ENCODE data around the gene FAM53C.
"Not testable (repeated sequence)": the region's sequence is repeated elsewhere in the genome, so short reads cannot be mapped to it uniquely, and the experiment has no call there.

Gene FAM53C

DNA sequence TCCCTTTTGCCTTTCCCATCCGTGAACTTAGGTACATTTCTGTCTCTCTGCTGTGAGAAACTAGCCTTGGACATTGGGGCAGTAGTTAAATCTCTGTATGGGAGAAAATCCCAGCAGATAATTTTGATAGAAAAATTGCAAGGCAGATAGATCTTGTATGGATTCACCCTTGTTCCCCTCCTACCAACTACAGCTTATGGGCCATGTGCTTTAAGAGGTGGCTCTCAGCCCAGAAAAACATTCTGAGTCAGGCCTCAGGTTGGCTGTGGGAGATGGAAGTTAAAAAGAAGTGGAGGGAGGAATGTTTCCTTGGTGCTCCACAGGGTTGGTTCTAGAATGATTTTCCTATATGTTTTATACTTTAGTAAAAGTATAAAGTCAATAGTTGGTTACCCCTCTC is 13.0 kb downstream of the FAM53C start:
- DNase-seq, result no peak

DNA sequence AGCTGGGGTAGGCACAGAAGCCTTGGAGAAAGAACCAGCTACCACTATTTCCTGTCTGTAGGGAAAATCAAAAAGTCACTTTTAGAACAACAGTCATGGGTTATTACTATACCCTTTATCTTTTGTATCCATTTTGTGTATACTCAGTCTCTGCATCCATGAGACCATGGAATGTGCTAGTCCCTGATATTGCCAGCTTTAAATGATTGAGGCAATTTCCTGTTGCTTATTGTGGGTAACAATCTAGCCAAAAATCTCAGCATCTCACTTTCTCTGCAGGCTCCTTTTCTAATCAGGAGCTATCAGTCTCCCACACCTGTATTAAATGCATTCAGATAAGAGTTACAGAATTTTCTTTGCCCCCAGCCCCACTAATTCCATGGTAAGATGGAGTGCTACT is 13.5 kb downstream of the FAM53C start:
- DNase-seq, result no peak

DNA sequence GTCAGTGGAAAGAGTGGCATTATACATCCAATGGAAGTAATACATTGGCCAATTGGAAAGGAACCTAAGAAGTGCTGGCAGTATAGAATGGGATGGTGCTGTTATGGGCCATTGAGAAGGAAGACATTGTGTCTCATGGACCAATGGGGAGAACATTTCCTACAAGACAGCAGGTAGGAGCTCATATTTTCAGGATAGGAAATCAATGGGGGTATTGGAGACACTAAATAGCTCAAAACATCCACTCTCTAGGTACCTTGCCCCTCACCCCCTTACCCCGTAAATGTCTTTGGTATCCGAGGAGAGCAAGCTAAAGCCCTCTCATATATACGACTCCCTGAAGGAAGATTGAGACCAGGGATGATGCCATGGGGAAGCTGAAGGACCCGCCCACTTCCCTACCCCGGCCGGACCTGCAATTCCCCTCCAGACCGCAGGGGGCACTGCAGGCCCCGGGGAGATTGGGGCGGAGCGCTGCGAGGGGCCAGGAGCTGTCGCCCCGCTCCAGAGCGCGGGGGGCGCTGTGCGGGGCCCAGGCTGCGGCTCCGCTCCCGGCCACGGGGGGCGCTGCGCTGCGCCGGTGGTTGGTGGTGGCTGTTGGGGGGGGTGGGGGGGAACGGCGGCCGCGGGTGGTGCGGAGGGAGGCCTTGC is 14.1 kb downstream of the FAM53C start, which contains the start of gene KDM3B:
Gene KDM3B (plus strand): TSS at position 615 of the 651 bp plus-strand sequence. CDS start 111 bp downstream, outside the sequence.
- DNase-seq, result peak in 42 of 56 donors; percentile 25 to 88 (median 69)

DNA sequence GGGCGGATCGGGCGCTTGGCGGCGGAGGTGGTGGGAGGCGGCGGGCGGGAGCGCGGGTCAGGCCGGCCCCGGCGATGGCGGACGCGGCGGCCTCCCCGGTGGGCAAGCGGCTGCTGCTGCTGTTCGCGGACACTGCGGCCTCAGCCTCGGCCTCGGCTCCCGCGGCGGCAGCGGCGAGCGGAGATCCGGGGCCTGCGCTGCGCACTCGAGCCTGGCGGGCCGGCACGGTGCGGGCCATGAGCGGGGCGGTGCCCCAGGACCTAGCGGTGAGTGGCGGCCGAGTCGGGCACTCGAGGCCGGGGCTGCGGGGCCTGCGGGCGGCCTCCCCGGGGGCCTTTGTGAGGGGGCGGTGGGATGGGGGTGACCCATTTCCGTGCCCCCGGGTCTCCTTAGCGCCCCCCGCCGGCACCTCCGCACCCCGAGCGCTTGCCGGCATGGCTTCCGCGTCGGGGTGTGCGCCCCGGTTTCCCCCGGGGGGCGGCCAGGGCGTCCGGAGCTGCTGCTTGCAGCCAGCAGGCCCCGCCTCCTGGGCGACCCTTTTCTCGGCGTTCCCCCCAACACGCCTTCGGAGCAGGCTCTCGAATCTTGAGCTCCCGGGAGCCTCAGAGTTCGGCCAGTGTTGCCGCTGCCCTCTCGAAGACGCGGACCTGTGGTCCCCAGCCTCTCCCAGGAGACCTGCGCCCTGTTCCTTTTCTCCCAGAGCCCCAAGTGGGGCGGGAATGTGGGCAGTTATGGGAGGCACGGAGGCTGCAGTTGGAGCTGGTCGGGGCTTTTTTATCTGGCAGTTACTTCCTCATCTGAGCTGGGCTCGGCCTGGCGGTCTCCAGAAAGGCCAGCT is 14.9 kb downstream of the FAM53C start:
- peak in 46 of 56 donors; percentile 28 to 81 (median 68) for DNase-seq

DNA sequence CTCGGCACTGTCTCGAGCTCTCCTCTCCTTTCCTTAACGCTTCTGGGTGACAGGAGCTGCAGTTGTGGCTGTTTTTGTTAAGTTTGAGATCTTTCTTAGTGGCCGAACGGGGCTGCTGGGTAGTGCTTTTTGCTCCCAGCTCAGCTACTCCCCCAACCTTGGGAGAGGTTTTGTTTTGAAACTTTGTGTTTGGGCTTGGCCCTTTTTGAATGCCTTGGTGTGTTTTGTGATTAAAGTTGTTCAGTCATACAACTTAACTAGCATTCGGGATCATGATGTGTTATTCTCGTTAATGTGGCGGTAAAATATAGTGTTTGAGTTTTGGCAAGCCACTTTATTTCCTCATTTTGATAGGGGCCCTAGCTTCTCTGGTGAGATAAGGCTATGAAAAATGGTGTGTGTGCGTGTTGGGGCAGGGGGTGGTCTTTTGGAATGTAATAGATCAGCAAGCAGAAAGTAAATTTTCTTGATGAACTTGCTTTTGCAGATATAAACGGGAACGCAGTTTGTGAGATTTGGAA is 15.6 kb downstream of the FAM53C start:
- DNase-seq, result peak in 2 of 56 donors; percentile 48 to 49

DNA sequence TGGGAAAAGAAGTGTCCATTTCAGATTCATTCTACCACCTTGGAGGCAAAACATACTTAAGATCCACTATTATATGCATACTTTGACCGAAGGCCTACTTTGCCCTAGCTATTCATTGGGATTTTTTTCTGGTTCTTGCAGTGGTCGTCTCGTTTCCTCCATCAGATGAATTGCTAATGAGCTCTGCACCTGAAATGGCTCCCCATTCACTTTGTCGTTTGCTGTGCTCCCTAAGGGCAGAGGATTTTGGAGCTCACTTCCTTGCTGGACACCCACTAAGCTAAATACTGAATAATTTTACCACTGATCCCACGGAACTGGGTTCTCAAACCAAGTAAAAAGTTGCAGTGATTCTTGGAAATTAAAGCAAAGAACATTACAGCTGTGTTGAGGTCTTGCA is 16.3 kb downstream of the FAM53C start:
- peak in 1 of 56 donors; percentile 23 for DNase-seq

DNA sequence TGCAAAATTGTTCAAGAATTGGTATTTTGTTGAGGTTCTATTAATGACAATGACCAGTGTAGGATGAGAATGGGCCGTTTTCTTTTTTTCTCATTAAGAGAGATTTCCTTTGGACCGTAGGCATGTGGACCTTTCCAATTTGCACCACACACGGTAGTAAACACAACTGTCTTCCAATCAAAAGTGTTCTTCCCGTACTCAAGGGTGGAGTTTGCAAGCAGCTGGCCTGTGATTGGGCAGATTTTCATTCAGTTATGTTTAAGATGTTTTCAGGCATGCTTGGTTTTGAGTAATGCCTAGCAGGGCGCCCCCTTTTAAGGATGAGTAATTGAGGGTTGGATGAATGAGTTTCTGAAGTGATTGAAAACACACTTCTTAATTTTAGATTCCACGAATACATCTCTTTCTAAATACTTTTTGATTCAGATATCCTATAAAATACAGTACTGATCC is 16.9 kb downstream of the FAM53C start:
- peak in 23 of 56 donors; percentile 4 to 60 (median 19) for DNase-seq

DNA sequence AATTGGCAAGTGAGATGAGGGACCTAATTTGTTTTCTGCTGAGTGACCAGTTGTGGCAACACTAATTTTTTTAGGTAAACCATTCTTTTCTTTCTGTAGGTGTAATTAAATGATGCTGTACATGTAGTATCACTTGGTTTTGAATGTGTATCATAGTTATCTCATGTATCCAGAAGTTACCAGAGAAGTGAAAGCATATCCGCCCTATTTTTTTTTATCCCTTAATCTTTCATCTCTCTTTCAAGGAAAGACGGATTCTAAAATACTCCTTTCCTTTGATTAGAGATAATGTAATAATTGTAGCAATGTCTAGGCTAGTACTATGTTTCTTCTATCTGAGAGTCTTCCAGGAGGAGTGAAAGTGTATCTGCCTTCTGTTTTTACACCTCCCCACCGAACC is 21.6 kb downstream of the FAM53C start:
- no peak for DNase-seq

DNA sequence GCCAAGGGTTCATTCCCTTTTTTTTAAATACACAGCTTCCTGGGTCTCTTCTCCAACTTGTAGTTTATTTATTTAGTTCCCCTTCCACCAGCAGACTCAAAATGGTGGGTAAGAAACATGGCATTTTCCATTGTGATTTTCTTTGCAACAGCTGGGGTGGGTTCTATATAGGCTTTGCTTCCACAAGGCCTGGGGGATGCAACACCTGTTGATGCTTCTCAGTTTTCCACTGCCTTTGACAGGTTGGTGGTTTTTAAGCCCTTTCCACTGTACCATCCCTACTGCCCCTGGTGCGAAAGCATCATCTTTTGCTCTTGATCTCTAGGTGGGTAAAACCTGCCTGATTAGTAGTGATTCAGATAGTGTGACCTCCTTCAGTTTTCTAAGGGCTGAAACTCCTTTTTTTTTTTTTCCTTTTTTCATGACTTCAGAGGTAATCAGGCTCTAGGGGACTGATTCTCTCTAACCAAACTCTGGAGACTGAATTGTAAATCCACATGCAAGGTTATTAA is 22.9 kb downstream of the FAM53C start:
- DNase-seq, result no peak

DNA sequence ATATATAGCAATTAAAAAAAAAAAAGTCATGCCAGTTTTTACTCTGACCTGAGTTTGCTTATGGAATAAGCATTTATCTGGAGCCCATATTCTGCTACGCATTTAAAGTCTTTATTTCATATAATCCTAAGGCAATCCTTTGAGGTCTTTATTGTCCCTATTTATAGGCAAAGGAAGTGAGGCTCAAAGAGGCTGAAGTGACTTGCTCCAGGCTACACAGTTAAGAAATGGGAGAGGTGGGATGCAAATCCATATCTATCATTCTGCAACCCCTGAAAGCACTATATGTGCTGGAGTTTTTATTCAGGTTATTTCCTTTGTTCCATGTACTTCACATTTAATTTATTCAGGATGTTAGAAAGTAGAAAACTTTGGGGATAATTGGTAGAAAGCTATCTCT is 26.5 kb downstream of the FAM53C start:
- DNase-seq, result no peak

DNA sequence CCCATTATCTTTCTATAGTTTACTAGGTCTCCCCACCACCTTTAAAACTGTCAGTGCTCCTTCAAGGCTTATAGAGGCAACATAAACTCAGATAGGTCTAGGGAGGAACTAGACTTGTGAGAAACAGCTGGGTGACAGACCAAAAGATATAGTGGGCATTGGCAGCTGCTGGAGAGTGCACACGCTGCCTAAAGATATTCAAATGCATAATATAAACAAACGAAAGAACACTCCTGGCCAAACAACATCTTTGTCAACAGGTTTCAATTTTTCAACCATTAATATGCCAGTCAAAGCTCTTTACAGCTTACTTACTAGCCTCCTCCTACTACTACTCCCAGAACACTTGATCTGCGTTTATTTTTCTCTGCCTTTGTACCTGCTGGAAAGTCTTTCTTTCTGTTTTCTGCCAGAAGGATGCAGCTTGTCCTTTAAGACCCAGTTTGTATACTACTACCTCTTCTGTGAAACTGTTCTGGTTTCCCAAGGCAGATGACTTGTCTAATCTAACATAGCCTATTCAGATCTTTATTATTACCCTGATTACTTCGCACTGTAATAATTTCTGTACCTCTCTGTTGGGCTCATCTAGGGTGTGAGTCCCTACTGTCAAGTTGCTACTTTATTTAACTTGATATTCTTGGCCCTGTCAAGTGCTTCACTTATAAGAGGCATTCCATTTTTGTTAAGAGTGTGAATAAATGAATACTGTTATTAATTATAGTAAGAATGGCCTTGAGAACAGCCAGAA is 28.7 kb downstream of the FAM53C start:
- no peak for DNase-seq

DNA sequence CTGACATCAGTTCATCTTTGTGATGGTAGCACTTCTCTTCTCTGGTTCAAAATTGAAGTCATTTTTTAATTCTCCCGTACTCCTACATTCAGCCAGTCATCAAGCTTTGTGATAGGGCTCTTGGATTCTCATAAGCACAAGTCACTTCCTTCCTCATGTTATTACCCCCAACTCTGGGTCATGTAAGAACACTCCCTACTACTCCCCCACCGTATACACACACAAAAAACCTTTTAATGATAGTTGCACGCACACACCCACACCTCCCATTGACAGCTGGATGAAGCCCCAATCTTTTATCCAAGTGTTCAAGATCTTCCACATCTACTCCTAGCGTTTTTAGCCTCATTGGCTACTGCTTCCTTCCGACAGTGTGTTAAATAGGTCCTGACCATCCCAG is 31.2 kb downstream of the FAM53C start:
- no peak for DNase-seq

DNA sequence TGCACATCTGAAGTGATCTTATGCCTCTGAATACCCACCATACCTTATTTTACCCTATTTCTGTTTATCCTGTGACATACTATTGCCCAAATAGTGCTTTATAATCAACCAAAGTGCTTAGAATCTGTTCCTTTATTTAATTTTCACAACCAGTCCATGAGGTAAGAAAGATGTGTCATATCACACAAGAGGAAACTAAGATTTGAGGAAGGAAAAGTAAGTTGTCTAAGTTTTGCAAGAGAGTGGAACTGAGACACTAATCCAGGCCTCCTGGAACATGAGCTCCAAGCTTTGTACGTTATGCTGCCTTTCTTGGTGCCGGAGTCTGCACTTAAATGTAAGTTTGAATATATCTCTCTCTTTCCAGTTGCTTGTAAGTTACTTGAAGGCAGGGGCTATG is 31.6 kb downstream of the FAM53C start:
- DNase-seq, result no peak

DNA sequence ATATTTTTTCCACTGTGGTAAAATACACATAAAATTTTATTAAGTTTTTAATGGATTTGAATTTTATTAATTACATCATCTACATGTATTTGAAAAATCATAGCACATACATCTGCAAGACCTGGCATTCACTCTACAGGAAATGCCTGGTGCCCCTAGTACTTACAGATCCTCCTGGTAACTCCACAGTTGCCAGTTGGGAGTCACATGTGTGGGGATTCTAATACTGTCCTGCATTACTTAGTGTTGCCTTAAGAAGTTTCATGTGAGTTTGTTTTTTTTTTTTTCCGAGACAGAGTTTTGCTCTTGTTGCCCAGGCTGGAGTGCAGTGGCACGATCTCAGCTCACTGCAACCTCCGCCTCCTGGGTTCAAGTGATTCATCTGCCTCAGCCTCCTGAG is 32.5 kb downstream of the FAM53C start:
- no peak for DNase-seq

DNA sequence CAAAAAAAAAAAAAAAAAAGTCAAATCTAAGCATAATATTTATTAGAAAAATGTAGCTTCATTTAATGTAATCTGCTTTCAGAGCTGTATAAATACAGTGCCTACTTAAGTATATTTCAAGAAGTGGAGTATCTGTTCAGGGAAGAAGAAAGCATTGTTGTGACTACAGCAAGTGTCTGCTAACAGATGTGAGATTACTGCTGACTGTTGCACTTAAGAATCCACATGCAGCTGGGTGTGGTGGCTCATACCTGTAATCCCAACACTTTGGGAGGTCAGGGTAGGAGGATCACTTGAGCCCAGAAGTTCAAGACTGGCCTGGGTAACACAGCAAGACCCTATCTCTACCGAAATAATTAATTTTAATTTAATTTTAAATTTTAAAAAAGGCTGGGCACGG is 33.4 kb downstream of the FAM53C start:
- DNase-seq, result no peak

DNA sequence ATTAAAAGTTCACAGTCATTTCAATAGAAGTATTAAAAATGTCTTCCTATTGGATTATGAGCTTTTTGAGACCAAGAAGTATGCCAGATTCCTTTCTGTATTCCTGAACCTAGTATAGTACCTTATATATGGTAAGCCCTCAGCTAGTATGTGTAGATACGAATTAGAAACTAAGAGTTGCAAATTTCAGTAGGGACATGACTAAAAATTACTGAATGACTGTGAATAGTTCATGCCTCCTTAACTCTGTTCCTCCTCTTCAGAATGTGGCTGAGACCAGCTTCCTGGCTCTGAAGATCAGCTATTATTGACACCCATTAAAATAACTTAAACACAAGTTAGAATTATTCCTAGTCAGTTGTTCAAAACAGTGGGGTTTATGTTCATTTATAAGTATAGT is 34.2 kb downstream of the FAM53C start:
- no peak for DNase-seq

DNA sequence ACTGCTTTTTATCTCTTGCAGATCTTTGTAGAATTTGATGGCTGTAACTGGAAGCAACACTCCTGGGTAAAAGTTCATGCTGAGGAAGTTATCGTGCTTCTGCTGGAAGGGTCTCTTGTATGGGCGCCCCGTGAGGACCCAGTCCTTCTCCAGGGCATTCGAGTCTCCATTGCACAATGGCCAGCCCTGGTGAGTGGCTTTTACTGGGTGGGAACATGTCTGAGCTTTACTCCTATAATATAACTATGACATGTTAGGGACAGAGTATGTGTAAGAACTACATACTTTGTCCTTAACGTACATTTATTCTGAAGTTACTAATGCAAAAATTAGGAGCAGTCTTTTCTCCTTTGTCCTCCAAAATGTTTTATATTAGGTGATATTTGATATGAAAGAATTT is 34.6 kb downstream of the FAM53C start:
- no peak for DNase-seq

DNA sequence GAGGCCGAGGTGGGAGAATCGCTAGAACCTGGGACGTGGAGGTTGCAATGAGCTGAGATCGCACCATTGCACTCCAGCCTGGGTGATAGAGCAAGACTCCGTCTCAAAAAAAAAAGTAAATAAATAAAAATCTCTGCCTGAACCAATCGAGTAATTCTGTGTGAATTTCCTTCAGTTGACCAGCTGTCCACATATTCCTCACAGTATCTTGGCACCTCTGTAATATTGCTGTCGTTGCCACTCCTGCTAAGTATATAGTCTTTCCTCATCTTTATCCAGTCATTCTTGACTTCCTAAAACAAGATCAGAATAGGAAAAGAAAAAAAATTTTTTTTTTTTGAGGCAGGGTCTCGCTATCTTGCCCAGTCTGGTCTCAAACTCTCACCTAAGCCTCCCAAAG is 44.3 kb downstream of the FAM53C start:
- DNase-seq, result no peak

DNA sequence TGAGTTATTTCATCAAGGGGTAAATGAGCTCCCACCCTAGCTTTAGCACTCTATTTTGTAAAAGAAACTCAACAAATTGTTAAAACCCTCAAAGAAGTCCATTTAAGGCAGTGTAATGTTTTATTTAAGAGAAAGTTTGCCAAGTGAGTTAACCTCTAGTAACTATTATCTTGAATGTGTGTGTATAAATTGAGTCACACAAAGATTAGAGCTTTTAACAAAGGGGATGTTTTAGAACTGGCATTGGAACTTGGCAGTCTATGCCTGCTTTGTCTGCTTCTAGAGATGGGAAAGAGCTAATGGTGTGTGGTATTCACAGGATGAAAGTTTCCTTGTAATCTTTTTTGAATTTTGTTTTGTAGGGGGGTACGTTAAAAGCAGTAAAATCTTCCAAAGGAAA is 47.6 kb downstream of the FAM53C start:
- DNase-seq, result no peak

DNA sequence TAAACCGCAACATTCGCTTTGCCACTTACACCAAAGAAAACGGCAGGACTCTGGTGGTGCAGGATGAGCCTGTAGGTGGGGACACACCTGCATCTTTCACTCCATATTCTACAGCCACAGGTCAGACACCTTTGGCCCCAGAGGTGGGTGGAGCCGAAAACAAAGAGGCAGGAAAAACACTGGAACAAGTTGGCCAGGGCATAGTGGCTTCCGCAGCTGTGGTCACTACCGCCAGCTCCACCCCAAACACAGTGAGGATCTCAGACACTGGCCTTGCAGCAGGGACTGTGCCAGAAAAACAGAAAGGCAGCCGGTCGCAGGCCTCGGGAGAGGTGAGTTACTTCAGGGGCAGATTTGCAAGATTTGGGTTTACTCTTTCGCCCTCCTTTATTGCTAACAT is 48.2 kb downstream of the FAM53C start:
- DNase-seq, result peak in 18 of 56 donors; percentile 1 to 34 (median 14)

DNA sequence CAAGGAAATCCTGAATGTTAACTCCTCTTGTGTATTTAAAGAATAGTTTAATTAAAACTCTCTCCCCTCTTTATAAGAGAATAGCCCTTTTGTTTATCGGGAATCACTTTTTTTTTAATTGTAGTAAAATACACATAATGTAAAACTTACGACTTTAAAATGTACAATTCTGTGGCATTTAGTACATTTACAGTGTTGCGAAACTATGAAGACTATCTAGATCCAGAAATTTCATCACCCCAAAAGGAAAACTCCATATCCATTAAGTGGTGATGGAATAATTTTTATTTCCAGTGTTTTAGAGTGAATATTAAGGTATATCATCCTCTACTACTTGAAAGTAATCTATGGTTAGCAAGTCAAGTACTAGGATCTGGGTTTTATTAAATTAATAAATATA is 51.3 kb downstream of the FAM53C start:
- DNase-seq, result no peak

DNA sequence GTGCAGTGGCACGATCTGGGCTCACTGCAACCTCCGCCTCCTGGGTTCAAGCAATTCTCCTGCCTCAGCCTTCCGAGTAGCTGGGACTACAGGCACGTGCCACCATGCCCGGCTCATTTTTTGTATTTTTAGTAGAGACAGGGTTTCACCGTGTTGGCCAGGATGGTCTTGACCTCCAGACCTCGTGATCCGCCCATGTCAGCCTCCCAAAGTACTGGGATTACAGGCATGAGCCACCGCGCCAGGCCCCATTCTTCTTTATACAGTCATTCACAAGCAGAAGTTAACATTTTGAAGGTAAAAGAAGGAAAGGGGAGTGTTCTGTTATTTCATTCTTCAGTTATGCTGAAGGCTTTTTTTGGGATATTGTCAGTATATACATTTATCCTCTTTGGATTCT is 51.8 kb downstream of the FAM53C start:
- DNase-seq, result not testable (repeated sequence)

Data from nucleus accumbens (tissue), 56 donors.